ENCODE results near the gene APMAP.

The APMAP gene

DNA sequence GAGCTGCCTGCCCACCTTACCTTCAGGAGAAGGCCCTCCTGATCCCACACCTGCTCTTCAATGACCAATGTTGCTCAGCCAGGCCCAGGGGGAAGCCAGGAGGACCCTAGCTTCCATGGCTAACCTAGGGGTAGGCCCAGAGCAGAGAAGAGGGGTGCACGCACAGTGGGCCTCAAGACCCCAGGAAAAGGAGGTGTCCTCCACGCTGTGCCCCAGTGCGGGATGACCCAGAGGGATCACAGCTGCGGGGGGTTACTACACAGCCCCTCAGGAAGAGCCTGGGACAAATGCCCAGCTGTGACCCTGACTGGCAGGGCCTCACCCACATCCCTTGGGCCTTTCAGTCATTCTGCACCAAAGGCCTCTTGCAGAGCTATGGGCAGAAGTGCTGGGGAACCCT, 31.6 kb upstream of the APMAP start (continued):
- TF ChIP-seq, protein P1, sequence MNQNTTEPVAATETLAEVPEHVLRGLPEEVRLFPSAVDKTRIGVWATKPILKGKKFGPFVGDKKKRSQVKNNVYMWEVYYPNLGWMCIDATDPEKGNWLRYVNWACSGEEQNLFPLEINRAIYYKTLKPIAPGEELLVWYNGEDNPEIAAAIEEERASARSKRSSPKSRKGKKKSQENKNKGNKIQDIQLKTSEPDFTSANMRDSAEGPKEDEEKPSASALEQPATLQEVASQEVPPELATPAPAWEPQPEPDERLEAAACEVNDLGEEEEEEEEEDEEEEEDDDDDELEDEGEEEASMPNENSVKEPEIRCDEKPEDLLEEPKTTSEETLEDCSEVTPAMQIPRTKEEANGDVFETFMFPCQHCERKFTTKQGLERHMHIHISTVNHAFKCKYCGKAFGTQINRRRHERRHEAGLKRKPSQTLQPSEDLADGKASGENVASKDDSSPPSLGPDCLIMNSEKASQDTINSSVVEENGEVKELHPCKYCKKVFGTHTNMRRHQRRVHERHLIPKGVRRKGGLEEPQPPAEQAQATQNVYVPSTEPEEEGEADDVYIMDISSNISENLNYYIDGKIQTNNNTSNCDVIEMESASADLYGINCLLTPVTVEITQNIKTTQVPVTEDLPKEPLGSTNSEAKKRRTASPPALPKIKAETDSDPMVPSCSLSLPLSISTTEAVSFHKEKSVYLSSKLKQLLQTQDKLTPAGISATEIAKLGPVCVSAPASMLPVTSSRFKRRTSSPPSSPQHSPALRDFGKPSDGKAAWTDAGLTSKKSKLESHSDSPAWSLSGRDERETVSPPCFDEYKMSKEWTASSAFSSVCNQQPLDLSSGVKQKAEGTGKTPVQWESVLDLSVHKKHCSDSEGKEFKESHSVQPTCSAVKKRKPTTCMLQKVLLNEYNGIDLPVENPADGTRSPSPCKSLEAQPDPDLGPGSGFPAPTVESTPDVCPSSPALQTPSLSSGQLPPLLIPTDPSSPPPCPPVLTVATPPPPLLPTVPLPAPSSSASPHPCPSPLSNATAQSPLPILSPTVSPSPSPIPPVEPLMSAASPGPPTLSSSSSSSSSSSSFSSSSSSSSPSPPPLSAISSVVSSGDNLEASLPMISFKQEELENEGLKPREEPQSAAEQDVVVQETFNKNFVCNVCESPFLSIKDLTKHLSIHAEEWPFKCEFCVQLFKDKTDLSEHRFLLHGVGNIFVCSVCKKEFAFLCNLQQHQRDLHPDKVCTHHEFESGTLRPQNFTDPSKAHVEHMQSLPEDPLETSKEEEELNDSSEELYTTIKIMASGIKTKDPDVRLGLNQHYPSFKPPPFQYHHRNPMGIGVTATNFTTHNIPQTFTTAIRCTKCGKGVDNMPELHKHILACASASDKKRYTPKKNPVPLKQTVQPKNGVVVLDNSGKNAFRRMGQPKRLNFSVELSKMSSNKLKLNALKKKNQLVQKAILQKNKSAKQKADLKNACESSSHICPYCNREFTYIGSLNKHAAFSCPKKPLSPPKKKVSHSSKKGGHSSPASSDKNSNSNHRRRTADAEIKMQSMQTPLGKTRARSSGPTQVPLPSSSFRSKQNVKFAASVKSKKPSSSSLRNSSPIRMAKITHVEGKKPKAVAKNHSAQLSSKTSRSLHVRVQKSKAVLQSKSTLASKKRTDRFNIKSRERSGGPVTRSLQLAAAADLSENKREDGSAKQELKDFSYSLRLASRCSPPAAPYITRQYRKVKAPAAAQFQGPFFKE (tag by site-specific recombination; IDR thresholded peaks at IDR 0.05; ENCODE audit: borderline replicate concordance), result no peak
- TF ChIP-seq, protein P2, sequence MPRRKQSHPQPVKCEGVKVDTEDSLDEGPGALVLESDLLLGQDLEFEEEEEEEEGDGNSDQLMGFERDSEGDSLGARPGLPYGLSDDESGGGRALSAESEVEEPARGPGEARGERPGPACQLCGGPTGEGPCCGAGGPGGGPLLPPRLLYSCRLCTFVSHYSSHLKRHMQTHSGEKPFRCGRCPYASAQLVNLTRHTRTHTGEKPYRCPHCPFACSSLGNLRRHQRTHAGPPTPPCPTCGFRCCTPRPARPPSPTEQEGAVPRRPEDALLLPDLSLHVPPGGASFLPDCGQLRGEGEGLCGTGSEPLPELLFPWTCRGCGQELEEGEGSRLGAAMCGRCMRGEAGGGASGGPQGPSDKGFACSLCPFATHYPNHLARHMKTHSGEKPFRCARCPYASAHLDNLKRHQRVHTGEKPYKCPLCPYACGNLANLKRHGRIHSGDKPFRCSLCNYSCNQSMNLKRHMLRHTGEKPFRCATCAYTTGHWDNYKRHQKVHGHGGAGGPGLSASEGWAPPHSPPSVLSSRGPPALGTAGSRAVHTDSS (tag by site-specific recombination; IDR thresholded peaks at IDR 0.05), result no peak
- TF ChIP-seq GLIS1 (tag by site-specific recombination; IDR thresholded peaks at IDR 0.05), result no peak
- TF ChIP-seq ZNF610 (tag by site-specific recombination; IDR thresholded peaks at IDR 0.05; ENCODE audit: borderline replicate concordance), result no peak
- no peak for TF ChIP-seq MEIS1 (CRISPR knock-in tag; IDR thresholded peaks at IDR 0.05; ENCODE audit: borderline replicate concordance)
- TF ChIP-seq ZNF76 (tag by site-specific recombination; IDR thresholded peaks at IDR 0.05; ENCODE audit: borderline replicate concordance, low read depth), result no peak
- no peak for TF ChIP-seq MYNN (tag by site-specific recombination; IDR thresholded peaks at IDR 0.05; ENCODE audit: borderline replicate concordance)
- no peak for TF ChIP-seq ZNF423 (tag by site-specific recombination; IDR thresholded peaks at IDR 0.05)
- no peak for TF ChIP-seq ZNF354C (tag by site-specific recombination; IDR thresholded peaks at IDR 0.05; ENCODE audit: borderline replicate concordance, low read depth)

DNA sequence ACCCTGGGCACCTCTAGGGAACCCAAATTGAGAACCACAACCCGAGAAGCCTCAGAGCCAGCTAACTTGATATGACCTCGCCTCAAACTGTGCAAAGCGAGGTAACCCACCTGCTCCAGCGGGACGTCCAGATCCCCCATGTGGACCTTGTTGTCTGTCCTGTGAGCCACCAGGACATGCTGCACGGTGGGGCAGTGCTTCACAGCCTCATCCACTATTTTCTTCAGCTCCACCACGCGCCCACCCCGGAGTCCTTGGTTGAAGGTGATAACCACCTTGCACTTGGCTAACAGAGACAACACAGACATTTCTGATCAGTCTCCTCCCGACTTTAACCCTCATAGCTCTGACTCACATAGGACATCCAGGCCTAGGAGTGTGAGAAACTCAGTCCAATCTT, 30.8 kb upstream of the APMAP start:
- Histone ChIP-seq H3K9me3 (ENCODE audit: control insufficient read depth, insufficient read depth, low read depth, low read length) (no peaks in the 10 kb centered on the region), H3K4me3 (ENCODE audit: low read depth, low read length) (no peak overlapping the region), H3K27ac (ENCODE audit: extremely low read depth, low read depth, low read length) (no peak overlapping the region), H3K4me1 (ENCODE audit: control insufficient read depth, insufficient read depth, low read length) (no peaks in the 10 kb centered on the region), H3K36me3 (ENCODE audit: control insufficient read depth in 2 of 2, insufficient read depth in 1 of 2, low read length in 2 of 2) (no peaks in the 10 kb centered on the region)
- CTCF ChIA-PET, result interaction anchor here (1.1 kb wide), 1 partner anchor 28 kb away, joined by 3 read pairs; no protein-coding TSS in a partner anchor
- POLR2A ChIA-PET, result no interaction called here
- no peak for TF ChIP-seq OSR2 (tag by site-specific recombination; IDR thresholded peaks at IDR 0.05)
- no peak for TF ChIP-seq PRDM1 (tag by site-specific recombination; IDR thresholded peaks at IDR 0.05)
- no peak for TF ChIP-seq ZNF221 (tag by site-specific recombination; IDR thresholded peaks at IDR 0.05; ENCODE audit: borderline replicate concordance)
- TF ChIP-seq KLF1 (tag by site-specific recombination; IDR thresholded peaks at IDR 0.05), result no peak
- no peak for TF ChIP-seq ZNF16 (tag by site-specific recombination; IDR thresholded peaks at IDR 0.05; ENCODE audit: low read depth)

DNA sequence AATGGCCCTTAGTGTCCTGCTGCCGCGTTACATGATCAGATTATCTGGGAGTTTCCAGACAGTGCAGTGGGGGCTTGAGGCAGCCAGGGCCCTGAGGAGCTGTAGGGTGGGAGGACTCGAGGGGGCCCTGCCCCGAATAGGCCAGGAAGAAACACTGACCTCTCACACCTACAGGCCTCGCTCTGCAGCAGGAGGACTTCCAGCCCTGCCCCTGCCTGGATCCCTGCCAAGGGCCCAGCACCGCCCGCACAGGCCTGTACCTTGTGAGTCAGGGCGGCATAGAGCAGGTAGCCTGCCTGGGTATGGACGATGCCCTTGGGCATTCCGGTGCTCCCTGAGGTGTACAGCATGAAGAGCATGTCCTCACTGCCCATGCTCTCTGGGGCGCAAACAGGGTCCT, 30.1 kb upstream of the APMAP start:
- Histone ChIP-seq H3K9me3 (ENCODE audit: control insufficient read depth, insufficient read depth, low read depth, low read length) (no peaks in the 10 kb centered on the region), H3K27ac (ENCODE audit: extremely low read depth, low read depth, low read length) (no peak overlapping the region), H3K4me3 (ENCODE audit: low read depth, low read length) (no peak overlapping the region), H3K36me3 (ENCODE audit: control insufficient read depth in 2 of 2, insufficient read depth in 1 of 2, low read length in 2 of 2) (no peaks in the 10 kb centered on the region), H3K4me1 (ENCODE audit: control insufficient read depth, insufficient read depth, low read length) (no peaks in the 10 kb centered on the region)
- ChIA-PET CTCF (interaction anchor here (0.7 to 1.1 kb wide), 2 partner anchors 27 to 863 kb away, joined by 3 read pairs; no protein-coding TSS in a partner anchor), POLR2A (no interaction called here)
- TF ChIP-seq EGR2 (tag by site-specific recombination; IDR thresholded peaks at IDR 0.05; ENCODE audit: low read depth) (peak; percentile 44; the same call in 1 of the 2 replicates), ZNF707 (tag by site-specific recombination; IDR thresholded peaks at IDR 0.05) (no peak)

All from HEK293 (cell line).